NCI-H1436 treated with DMSO at 0.1 percent for 48 hours (cell line): ENCODE measurements around the gene XKR8.

Source experiments
- DNase-seq: peaks from one replicate; lab custom pipeline; 2025; lab: John Stamatoyannopoulos, UW

XKR8 gene

DNA sequence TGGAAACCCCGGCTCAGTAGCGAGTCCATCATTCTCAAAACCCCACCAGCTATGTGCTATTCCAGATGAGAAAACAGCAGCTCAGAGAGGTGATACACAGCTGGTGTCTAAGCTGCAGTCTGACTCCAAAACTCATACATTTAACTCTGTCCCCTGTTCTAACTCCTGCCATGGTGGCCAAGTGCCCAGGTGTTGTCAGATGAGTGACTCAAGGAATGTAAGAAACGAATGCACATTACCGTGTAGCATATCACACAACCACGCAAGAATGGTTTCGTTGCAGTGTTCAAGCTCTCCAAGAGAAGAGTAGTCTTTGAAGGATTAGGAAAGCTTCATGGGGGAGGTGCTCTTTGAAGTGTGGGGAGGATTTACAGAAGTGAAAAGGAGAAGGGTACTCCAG is 4.7 kb upstream of the XKR8 start:
- DNase-seq = no peak

DNA sequence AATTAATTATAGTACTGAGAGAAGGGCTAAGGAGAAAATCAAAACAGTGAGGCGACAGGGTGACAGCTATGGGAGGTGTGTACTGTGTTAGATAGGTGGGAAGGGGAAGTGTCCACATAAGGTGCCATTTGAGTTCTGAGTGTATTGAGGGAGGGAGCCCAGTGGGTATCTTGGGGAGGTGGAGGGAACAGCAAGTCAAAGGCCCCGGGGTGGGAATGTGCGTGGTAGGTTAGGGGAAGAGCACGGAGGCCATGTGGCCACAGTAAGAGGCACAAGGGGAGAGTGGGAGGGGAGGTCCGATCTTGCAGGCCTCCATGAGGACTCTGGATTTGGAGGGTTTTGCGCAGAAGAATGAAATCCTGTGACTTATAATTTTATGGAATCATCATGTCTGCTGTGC is 3.0 kb upstream of the XKR8 start:
- DNase-seq = no peak

DNA sequence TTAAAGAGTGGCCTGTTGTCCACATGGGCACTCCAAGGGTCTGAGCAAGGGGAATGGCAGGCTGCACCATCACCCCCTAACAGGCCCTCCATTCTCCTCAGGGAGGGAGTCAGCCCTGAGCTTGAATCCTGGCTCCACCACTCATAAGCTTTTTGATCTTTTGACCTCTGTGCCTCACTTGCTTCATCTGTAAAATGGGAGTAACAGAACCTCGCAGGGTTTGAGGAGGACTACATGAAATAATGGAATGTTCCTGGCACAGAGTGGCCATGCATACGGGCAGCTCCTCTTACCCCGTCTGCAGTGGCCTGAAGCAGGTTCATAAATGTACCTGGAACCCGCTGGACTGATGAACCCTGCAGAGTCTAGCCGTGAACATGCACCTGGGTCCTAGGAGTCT is 2.1 kb upstream of the XKR8 start:
- DNase-seq = no peak

DNA sequence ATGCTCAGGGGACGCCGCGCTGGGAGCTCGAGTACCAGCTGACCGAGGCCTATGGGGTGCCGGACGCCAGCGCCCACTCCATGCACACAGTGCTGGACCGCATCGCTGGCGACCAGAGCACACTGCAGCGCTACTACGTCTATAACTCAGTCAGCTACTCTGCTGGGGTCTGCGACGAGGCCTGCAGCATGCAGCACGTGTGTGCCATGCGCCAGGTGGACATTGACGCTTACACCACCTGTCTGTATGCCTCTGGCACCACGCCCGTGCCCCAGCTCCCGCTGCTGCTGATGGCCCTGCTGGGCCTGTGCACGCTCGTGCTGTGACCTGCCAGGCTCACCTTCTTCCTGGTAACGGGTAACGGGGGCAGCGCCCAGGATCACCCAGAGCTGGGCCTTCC is 1.3 kb upstream of the XKR8 start:
- no peak for DNase-seq

DNA sequence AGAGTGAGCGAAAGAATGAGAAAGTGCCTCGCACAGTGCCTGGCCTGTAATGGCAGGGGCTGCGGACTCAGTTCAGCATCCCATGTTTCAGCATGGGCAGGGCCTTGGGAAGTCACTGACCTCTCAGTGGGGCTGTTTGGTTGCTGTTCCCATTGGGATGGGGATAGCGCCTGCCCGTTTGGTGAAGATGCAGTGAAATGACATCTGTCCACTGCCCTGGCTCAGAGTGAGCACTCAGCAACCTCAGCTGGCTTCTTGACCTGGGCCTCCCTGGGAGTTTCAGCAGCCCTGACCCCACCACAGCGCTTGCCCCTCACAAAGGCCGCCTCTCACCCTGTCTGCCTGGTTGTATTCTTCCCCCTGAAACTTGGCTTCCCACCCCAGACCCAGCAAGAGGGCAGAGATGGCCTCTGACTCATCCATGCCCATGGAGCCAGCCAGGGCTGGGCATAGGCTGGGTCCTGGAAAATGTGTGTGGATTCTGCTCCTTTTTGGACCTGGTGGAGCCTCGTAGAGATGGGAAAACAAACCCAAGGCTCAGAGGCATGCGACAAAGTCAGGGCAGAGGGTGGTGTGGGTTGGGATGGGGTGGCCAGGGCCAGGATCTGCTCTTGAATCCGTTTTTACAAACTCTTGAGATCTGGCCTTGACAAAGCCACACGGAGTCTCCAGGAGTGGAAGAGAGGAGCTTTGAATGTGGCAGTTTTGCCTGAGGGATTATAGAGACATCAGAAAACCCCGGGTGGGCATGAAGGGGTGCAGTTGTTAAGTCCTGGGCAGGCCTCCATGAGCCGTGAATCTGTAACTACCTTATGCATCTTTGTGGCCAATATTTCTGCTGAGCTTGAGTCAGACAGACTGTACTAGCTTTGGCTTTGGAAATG is 1.2 kb downstream of the XKR8 start:
- DNase-seq = no peak

DNA sequence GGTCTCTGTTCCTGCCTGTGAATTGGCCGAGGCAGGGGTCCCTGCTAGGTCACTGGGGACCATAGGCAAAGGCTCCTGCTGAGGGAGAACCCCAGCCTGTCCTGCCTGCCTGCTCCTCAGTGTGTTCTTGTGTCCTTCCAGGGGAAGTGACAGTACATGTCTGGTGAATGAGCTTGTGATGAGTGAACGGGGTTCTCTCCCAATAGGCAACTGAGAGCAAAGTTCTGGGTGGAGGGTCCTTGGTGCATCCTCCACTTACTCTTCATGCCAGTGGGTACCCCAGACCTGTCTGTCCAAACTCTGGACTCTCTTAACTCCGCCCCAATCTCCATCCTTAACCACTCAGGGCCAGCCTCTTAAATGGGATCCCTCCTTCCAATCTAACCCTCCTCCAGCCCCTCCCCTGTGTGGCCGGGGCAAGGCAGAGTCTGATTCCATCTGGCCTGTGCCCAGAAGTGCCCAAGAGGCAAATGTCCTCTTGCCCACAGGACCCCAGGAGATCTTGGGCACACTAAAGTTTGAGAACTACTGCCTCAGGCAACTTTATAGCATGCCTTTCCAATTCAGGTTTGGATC is 2.0 kb downstream of the XKR8 start:
- no peak for DNase-seq

DNA sequence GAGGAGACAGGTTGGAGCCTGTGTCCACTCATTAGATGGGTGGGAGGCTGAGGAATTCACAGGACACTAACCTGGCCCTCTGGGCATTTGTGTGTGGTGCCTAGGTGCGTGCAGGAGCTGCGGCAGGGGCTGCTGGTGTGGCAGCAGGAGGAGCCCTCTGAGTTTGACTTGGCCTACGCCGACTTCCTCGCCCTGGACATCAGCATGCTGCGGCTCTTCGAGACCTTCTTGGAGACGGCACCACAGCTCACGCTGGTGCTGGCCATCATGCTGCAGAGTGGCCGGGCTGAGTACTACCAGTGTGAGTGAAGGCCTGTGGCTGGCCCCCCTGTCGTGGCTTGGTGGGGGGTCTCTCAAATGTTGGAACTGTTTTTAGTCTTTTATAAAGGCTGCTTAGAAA is 3.6 kb downstream of the XKR8 start:
- no peak for DNase-seq

DNA sequence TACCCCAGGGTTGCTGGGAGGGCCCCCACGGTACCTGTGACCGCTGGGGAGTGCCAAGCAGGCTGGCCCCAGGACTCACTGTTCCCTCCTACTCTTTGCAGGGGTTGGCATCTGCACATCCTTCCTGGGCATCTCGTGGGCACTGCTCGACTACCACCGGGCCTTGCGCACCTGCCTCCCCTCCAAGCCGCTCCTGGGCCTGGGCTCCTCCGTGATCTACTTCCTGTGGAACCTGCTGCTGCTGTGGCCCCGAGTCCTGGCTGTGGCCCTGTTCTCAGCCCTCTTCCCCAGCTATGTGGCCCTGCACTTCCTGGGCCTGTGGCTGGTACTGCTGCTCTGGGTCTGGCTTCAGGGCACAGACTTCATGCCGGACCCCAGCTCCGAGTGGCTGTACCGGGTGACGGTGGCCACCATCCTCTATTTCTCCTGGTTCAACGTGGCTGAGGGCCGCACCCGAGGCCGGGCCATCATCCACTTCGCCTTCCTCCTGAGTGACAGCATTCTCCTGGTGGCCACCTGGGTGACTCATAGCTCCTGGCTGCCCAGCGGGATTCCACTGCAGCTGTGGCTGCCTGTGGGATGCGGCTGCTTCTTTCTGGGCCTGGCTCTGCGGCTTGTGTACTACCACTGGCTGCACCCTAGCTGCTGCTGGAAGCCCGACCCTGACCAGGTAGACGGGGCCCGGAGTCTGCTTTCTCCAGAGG is 6.8 kb downstream of the XKR8 start:
- DNase-seq = no peak

DNA sequence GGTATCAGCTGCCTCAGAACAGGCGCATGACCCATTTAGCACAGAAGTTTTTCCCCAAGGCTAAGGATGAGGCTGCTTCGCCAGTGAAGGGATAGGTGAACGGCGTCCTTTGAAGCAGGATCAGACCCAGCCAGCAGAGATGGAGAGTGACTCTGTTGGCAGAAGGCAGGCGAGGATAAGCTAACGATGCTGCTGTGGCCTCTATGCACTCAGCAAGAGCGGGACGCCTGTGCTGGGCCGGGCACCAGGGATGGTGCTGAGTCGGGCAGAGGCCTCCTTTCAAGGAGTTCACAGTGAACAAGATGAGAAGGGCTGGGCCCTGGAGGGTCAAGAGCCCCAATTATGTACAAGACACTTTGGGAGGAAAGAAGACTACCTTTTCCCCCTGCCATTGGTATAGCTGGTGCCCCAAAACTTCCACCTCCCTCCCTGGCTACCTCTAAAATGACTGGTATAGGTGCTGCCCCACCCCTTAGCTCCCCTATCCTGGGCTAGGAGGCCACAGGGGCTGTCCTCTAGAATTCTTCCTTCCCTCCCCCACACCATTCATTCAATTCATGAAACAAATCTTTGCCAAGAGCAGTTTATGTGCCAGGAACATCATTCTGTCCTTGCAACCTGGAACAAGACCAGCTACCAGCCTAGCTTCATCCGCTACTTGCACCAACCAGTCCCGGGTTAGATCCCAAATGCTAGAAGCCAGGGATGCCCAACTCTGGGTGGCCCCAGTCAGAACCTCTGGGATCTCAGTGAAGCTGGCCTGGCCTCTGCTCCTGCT is 7.5 kb downstream of the XKR8 start:
- no peak for DNase-seq

DNA sequence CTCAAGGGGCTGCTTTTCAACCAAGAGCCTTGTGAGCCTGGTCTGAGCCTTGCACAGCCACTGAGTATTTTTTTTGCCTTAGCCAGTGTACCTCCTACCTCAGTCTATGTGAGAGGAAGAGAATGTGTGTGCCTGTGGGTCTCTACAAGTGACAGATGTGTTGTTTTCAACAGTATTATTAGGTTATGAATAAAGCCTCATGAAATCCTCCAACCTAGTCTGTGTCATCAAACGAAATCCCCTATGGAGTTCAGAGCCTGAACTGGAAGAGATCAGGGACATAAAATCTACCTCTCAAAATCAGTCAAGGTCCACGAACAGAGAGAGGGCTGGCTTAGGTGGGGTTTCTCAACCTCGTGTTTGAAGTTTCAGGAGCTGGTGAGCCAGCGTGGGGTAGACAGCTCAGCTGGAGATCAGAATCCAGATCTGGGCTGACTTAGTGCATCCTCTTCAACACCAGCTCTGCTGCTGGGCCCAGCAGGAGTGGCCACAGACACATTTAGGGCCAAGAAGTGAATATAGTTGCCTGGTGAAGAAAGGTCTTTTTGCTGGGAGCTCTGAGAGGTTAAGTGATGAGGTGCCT is 8.2 kb downstream of the XKR8 start:
- DNase-seq = no peak

DNA sequence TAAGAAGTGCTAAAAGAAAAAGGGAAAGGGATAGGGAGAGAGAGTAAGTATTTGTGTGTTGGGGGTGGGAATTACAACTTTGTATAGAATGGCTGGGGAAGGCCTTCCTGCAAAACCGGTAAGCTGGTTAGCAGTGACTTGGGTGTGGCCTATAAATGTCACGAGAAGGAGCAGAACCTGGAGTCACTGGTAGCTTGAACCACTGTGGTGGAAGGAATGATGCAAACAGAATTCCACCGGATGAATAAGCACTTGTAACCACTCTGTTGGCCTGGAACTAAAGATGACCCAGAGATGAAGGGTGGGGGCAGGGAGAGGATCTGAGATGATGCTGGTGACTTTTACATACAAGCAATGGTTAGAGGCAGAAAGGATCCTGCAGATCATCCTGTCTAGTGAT is 8.9 kb downstream of the XKR8 start:
- no peak for DNase-seq

DNA sequence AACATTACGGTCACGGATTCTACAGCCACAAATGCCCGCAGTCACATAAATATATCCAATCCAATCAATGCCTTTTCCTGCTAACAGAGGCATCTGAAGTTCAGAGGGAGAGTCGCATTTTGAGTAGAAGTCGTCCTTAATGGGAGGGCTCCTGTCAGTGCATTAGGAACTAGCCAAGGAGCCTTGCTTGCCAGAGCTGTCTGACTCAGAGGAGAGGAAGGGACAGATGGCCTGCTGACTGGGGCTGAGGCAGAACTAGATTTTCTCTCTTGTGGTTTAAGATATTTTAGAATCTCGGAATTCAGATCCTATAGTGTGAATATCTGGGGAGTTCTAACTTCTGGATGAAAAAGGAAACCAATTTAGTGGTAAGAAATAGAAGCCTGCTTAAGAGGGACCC is 10.6 kb downstream of the XKR8 start:
- no peak for DNase-seq

DNA sequence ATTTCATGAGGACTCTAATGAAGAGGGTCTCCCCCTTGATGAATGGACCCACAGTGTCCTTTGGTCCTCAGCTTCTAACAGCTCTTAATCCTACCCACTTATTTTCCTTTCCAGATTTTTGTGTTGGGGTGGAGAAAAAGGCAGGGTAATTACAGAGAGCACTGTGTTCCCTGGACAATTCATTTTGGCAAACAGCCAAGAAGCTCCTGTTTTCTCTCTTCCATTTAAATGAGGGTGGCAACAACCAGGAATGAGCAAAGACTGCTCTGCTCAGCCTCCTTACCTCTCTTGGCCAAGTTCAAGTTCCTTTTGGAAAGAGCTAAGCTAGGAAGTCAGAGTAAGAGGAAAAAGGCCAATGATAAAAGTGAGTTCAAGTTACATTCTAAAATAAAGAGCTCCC is 11.9 kb downstream of the XKR8 start:
- DNase-seq = no peak

DNA sequence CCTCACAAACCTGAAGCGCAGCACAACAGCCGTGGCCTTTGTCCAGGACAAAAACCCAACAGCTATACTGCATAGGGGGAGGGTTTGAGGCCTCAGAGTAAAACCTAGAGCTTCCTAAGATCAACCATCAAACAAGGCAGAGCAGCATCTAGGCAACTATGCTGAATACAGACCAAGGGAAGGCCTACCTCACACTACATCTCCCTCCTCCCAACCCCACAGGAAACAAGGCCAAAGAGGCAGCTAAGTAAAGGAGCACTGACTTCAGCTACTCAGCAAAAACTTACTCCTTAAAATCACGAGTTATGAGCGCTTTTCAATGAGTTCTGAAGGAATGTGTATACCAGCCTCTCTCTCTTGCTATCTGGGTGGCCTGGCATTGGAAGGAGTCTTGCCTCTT is 12.4 kb downstream of the XKR8 start:
- DNase-seq = no peak

DNA sequence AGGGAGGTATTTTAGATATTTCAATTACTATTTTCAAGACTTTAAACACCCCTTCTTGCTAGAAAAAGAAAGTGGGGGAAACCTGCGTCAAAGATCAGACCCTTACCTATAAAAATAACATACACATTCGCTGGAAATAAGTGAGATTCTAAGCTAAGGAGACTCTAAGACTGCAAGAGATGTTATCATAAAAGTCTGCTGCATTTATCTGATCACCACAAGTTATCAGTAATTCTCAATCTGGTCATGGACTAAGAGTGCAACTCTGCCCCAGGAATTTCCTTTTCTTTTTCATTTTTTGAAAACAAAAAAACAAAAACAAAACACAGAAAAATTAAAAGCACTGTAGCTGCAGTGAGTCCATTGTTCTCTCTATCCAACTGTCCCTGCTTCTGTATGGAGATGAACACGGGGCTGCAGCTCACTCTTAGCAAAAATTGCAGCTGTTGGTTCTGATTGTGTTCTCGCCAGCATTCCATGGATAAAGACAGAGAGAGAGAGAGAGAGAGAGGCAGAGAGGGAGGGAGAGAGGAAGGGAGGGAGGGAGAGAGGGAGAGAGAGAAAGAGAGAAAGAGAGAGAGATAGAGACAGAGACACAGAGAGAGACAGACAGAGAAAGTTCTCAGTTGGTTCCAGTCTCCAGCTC is 14.1 kb downstream of the XKR8 start:
- no peak for DNase-seq

DNA sequence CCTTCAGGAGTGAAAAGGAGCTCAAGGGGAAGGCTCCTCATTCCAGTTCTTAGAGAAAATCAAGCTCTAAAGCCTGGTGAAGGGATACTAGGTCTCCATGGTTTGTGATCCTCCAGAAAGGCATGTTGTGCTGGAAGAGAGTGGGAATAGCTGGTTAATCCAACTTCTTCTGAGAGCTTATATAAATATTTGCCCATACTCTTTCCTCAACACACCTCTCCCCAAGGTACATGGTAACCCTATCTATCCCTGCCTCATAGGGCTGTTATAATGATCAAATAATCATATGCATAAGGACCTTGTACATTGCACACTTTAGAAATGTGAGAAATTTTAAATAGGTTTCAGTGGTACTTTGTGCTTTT is 14.6 kb downstream of the XKR8 start:
- DNase-seq = no peak

DNA sequence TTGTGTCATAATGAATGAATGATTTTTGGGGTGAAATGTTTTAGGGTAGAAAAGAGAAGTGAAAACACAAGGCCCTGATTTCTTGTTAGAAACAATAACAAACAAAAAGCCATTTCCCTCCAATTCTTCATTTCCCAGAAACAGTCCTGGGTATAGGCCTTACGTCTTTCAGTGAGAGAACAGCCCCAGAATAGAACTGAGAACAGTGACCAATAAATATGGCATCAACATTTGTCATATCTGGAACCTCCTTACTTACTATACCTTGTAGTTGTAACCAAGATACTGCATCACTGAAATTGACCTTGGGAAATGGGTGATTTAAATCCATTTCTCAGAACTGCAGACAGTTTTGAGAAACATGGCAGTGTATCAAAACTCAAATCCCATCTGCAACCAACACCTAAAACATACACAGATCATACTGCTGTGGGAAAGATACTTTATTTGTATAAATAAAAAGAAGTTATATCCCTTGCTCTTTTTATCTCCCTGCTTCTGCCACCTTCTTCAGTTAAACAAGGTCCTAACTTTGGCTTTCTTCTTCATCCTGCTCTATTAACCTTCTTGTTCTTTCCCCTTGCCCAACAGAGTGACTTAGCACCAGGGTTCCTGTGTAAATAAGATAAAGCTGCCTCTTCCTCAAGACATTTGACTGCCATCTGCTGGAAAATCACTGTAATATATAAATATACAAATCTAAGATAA is 19.5 kb downstream of the XKR8 start:
- DNase-seq = peak; percentile 12

DNA sequence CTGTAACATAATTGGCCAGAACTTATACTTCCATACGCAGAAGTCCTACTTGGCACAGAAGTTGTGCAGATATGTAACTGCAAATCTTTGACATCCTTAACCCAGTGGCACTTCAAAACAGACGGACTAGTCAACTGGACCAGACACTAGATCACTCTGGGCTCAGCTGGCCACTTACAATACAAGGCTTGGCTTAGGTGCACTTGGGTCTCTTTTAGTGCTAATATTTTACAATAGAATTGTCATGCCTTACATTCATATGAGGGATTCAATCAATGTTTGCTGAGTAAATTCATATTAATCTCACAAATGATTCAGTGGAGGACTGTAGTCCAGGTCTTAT is 20.1 kb downstream of the XKR8 start:
- no peak for DNase-seq

DNA sequence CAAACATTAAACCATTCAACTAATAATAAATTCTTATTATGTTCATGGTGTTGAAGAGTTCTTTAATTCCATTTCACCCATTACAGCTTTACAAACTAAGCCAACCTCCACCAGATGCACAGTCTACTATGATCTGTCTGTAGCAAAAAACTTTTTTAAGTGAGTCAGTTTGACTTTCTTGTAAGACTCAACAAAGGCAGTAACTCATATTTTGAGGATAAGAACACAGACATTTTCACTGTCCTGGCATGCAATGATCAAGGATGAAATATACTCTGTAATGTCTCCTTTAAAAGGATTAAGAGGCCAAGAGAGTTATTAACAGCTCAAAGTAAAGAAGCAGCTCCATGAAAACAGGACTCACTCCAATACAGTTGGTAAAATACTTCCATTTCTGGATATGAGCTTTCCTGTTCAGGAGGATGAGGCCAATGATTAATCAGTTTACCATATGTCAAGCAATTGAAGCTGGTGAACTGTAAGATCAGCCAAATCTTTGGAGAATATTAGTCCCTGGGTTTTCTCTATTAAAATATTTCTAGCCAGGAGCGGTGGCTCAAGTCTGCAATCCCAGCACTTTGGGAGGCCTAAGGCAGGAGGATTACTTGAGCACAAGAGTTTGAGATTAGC is 20.6 kb downstream of the XKR8 start:
- no peak for DNase-seq

DNA sequence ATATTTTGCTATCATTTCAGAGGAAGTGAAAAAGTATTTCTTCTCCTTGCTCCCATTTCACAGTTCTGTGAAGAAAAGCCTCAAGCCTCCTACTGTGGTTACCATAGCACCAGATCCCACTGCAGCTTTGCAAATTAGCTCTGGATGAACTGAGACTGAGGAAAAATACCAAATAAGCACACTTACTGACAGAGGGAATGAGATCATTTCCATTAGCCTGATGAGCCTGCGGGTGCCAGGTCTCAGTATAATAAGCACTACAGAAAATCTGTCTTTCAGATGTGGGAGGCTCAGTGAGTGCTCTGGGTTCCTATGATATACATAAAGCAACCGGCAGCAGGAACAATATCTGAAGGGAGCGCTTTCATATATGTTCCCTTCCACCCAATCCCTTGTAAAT is 21.4 kb downstream of the XKR8 start:
- no peak for DNase-seq
